Thyroid gland (tissue), 4 donors: ENCODE results near the gene TRIM17. TPM values are rescaled to one million over a fixed set of nuclear protein-coding genes. Genes with fewer than 3 reads are reported as not detected.

Experiments used
- DNase-seq, 2 donors: peaks; one replicate each; pipeline ENCODE4 v3.0.0-alpha.2; 2019
- H3K27ac ChIP-seq, 3 donors: fragments of 200-600 bp; sonication (generic); 1 replicate in 2 of 3; 2 replicates in 1 of 3; pipeline ENCODE4 v1.5.1; 2016 to 2019; ENCODE audit warnings: mild to moderate bottlenecking in 1 of 3, moderate library complexity in 1 of 3
- H3K27me3 ChIP-seq: fragments of 200-600 bp; sonication (generic); one replicate; pipeline ENCODE4 v1.5.1; 2019
- H3K36me3 ChIP-seq, 2 donors: fragments of 200-600 bp; sonication (generic); one replicate each; pipeline ENCODE4 v1.5.1; 2016 to 2019
- H3K4me1 ChIP-seq, 2 donors: fragments of 200-600 bp; sonication (generic); one replicate each; pipeline ENCODE4 v1.5.1; 2017 to 2019
- H3K4me3 ChIP-seq, 3 donors: fragments of 200-600 bp; sonication (generic); replicated peaks in 1 of 3; 1 replicate in 2 of 3; 2 replicates in 1 of 3; pipeline ENCODE4 v1.5.1; 2016; ENCODE audit warnings: mild to moderate bottlenecking in 1 of 3
- H3K9me3 ChIP-seq: fragments of 200-600 bp; sonication (generic); one replicate; pipeline ENCODE4 v1.5.1; 2017
- CTCF ChIP-seq, 6 experiments: fragments of 200-600 bp in 3 of 6; fragments of 450-650 bp in 3 of 6; sonication (generic) in 3 of 6; IDR thresholded peaks; one replicate each; pipeline ENCODE4 v1.5.1; 2016 to 2019; ENCODE audit warnings: antibody characterized with exemption in 6 of 6, mild to moderate bottlenecking in 2 of 6, inconsistent platforms in 1 of 6, moderate library complexity in 1 of 6
- POLR2A ChIP-seq, 2 donors: fragments of 450-650 bp; IDR thresholded peaks; one replicate each; pipeline ENCODE4 v1.6.1; 2017; ENCODE audit warnings: antibody characterized with exemption in 2 of 2, mild to moderate bottlenecking in 2 of 2, moderate library complexity in 1 of 2
- WGBS, 2 donors: methylation state at CpG; one replicate each; pipeline ENCODE4 v1.1.5; 2017; 5-methylcytosine and 5-hydroxymethylcytosine counted together
- intact Hi-C: fragments of 100-400 bp; cut with DNase I; formaldehyde crosslinking; loops from one replicate; pipeline ENCODE4 v1.15.1; 2023
- total RNA-seq, 4 donors: library from RNA; depleted of rRNA; stranded (reverse); fragments of >200 nt; gene quantifications; one replicate each; pipeline ENCODE4 v1.2.3, GENCODE V29; 2016

TRIM17 gene
- total RNA-seq, 4 donors from 2014 or later: 1.3 to 2.8 (median 2.8) TPM; not detected in 1

- 65 to 73% methylated on average over 9 to 12 of the region's 19 CpGs for WGBS, 2 donors
- H3K4me3 ChIP-seq: no peak overlapping the region
- TF ChIP-seq POLR2A (IDR thresholded peaks at IDR 0.05) (no peak), CTCF (IDR thresholded peaks at IDR 0.05) (no peak)
- no peaks in the 10 kb centered on the region for H3K36me3 ChIP-seq
- no peak overlapping the region for H3K27ac ChIP-seq
- intact Hi-C loops: no loop called here
- peak in 1 of 2 donors; percentile 2 for DNase-seq
- peaks cover 0 to 5% of the 10 kb centered on the region in 2 donors for H3K4me1 ChIP-seq
- H3K9me3 ChIP-seq: no peaks in the 10 kb centered on the region
- H3K27me3 ChIP-seq: no peaks in the 10 kb centered on the region
Observed at GRCh38 chr1:228364706-228365213, 51.9 kb downstream of the TRIM17 start.

GRCh38 chr1:228364068-228364705 lies 52.5 kb downstream of the TRIM17 start:
- DNase-seq: no peak
- no peaks in the 10 kb centered on the region for H3K27me3 ChIP-seq
- H3K4me3 ChIP-seq: no peak overlapping the region
- H3K4me1 ChIP-seq: peaks cover 0 to 5% of the 10 kb centered on the region in 2 donors
- intact Hi-C loops: no loop called here
- 76 to 88% methylated on average over 3 to 8 of the region's 12 CpGs for WGBS, 2 donors
- TF ChIP-seq CTCF (IDR thresholded peaks at IDR 0.05) (no peak), POLR2A (IDR thresholded peaks at IDR 0.05) (no peak)
- H3K27ac ChIP-seq: no peak overlapping the region
- no peaks in the 10 kb centered on the region for H3K9me3 ChIP-seq
- no peaks in the 10 kb centered on the region for H3K36me3 ChIP-seq

GRCh38 chr1:228363686-228364067 lies 53.0 kb downstream of the TRIM17 start:
- TF ChIP-seq CTCF (IDR thresholded peaks at IDR 0.05): no peak
- no peak for TF ChIP-seq POLR2A (IDR thresholded peaks at IDR 0.05)
- H3K4me1 ChIP-seq: peaks cover 0 to 5% of the 10 kb centered on the region in 2 donors
- no peaks in the 10 kb centered on the region for H3K9me3 ChIP-seq
- WGBS, 2 donors: 56 to 84% methylated on average over 6 to 8 of the region's 9 CpGs
- intact Hi-C loops: no loop called here
- H3K36me3 ChIP-seq: no peaks in the 10 kb centered on the region
- DNase-seq: peak in 1 of 2 donors; percentile 3
- no peak overlapping the region for H3K27ac ChIP-seq
- H3K27me3 ChIP-seq: no peaks in the 10 kb centered on the region
- H3K4me3 ChIP-seq: no peak overlapping the region

GRCh38 chr1:228362884-228363450 lies 53.7 kb downstream of the TRIM17 start:
- no peaks in the 10 kb centered on the region for H3K9me3 ChIP-seq
- H3K27ac ChIP-seq: no peak overlapping the region
- H3K4me1 ChIP-seq: peaks cover 0 to 2% of the 10 kb centered on the region in 2 donors
- no peaks in the 10 kb centered on the region for H3K36me3 ChIP-seq
- intact Hi-C loops: no loop called here
- peak in 1 of 2 donors; percentile 1 for DNase-seq
- H3K27me3 ChIP-seq: no peaks in the 10 kb centered on the region
- H3K4me3 ChIP-seq: no peak overlapping the region
- no peak for TF ChIP-seq POLR2A (IDR thresholded peaks at IDR 0.05)
- TF ChIP-seq CTCF (IDR thresholded peaks at IDR 0.05): no peak
- WGBS, 2 donors: 72 to 81% methylated on average over 4 of the region's 4 CpGs
